Measurements from ENCODE around the gene BROX.
A peak's percentile ranks its signal among the peaks of the same experiment; 100 is the strongest.

Gene BROX

DNA sequence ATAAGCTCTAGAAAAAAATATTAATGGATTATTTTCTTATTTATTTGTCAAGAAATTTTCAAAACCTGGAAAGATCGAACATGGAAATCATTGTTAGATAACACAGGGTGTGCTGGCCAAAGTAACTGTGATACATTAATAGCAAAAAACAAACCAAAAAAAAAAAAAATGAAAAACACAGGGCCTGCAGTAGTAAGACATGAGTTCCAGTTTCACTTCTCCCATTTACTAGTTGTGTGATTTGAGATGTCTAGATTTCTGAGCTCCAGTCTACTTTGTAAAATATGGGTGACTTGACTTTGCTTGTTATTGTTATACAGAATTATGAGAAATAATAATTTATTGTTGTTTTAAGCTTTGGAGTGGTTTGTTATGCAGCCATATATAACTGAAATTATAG lies 38.3 kb downstream of the BROX start:
- no peak overlapping the region for H3K4me2 ChIP-seq (ENCODE audit: low read length)
- H3K9me3 ChIP-seq (ENCODE audit: control insufficient read depth, low read length): no peaks in the 10 kb centered on the region
- no peak overlapping the region for H3K27ac ChIP-seq
- no peaks in the 10 kb centered on the region for H3K4me1 ChIP-seq
- no peak overlapping the region for H3K4me3 ChIP-seq (ENCODE audit: low read depth, low read length)
- H3K79me2 ChIP-seq: no peaks in the 10 kb centered on the region
- TF ChIP-seq CTCF (IDR thresholded peaks at IDR 0.05): no peak
- no peaks in the 10 kb centered on the region for H3K36me3 ChIP-seq (ENCODE audit: control insufficient read depth, insufficient read depth, low read length)
- no peak overlapping the region for H3K9ac ChIP-seq
- no peaks in the 10 kb centered on the region for H3K27me3 ChIP-seq (ENCODE audit: control insufficient read depth, insufficient read depth, low read length)
- no peak overlapping the region for H2AFZ ChIP-seq

DNA sequence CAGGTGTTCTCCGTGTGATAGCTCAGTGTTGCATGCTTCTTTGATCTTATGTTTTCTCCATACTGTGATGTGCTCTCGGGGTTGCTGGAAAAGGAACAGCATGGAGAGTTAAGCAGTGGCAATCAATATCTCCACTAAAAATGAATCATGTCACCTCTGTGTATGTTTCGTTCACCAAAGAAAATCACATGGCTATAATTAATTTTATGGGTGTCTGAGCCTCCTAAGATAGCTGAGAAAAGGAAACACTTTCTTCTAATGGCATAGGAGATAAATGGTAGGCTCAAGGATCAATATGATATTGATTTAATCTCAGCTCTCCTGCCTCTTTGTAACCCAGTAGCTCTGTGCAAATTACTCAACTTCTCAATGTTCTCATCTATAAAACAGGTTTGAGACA lies 38.9 kb downstream of the BROX start:
- Histone ChIP-seq H3K4me2 (ENCODE audit: low read length) (no peak overlapping the region), H3K9me3 (ENCODE audit: control insufficient read depth, low read length) (no peaks in the 10 kb centered on the region), H3K36me3 (ENCODE audit: control insufficient read depth, insufficient read depth, low read length) (no peaks in the 10 kb centered on the region), H2AFZ (no peak overlapping the region), H3K4me3 (ENCODE audit: low read depth, low read length) (no peak overlapping the region), H3K79me2 (no peaks in the 10 kb centered on the region), H3K27me3 (ENCODE audit: control insufficient read depth, insufficient read depth, low read length) (no peaks in the 10 kb centered on the region), H3K4me1 (no peaks in the 10 kb centered on the region), H3K9ac (no peak overlapping the region), H3K27ac (no peak overlapping the region)
- no peak for TF ChIP-seq CTCF (IDR thresholded peaks at IDR 0.05)

- H3K4me3 ChIP-seq (ENCODE audit: low read depth, low read length): peak overlapping the region; percentile 17
- H3K4me2 ChIP-seq (ENCODE audit: low read length): peak overlapping the region; percentile 37
- H3K4me1 ChIP-seq: no peaks in the 10 kb centered on the region
- no peak overlapping the region for H3K27ac ChIP-seq
- no peak overlapping the region for H3K9ac ChIP-seq
- H2AFZ ChIP-seq: no peak overlapping the region
- no peak for TF ChIP-seq CTCF (IDR thresholded peaks at IDR 0.05)
- no peaks in the 10 kb centered on the region for H3K36me3 ChIP-seq (ENCODE audit: control insufficient read depth, insufficient read depth, low read length)
- H3K27me3 ChIP-seq (ENCODE audit: control insufficient read depth, insufficient read depth, low read length): no peaks in the 10 kb centered on the region
- H3K79me2 ChIP-seq: no peaks in the 10 kb centered on the region
- no peaks in the 10 kb centered on the region for H3K9me3 ChIP-seq (ENCODE audit: control insufficient read depth, low read length)
Measured at GRCh38 chr1:222754366-222755139, 42.2 kb downstream of the BROX start.

- Histone ChIP-seq H3K4me2 (ENCODE audit: low read length) (no peak overlapping the region), H3K27me3 (ENCODE audit: control insufficient read depth, insufficient read depth, low read length) (no peaks in the 10 kb centered on the region), H3K9me3 (ENCODE audit: control insufficient read depth, low read length) (no peaks in the 10 kb centered on the region), H3K4me1 (no peaks in the 10 kb centered on the region), H3K27ac (no peak overlapping the region), H2AFZ (no peak overlapping the region), H3K79me2 (no peaks in the 10 kb centered on the region), H3K4me3 (ENCODE audit: low read depth, low read length) (no peak overlapping the region), H3K9ac (no peak overlapping the region), H3K36me3 (ENCODE audit: control insufficient read depth, insufficient read depth, low read length) (no peaks in the 10 kb centered on the region)
- TF ChIP-seq CTCF (IDR thresholded peaks at IDR 0.05): no peak
Measured at GRCh38 chr1:222757646-222758268, 45.4 kb downstream of the BROX start.

All from parathyroid adenoma (tissue), 2 donors.